HG02759 (cell line): ENCODE results near the gene AKR1A1.

Experiments used
- ATAC-seq: cut with Tn5 transposase; IDR thresholded peaks from one replicate; pipeline ENCODE4 v1.9.1; 2021; ENCODE audit warnings: mild to moderate bottlenecking, moderate library complexity; ENCODE audit not compliant: unreplicated experiment

Gene AKR1A1

GRCh38 chr1:45615885-45616284 lies 65.3 kb downstream of the AKR1A1 start:
- no peak for ATAC-seq

- no peak for ATAC-seq
Measured at GRCh38 chr1:45617618-45618017, 67.0 kb downstream of the AKR1A1 start.

- no peak for ATAC-seq
Measured at GRCh38 chr1:45619149-45619921, 68.7 kb downstream of the AKR1A1 start.
